OCI-LY3 (cell line): ENCODE measurements around the gene OR1S2.

Experiments used
- CTCF ChIP-seq: fragments of 200-600, 300-600 bp; sonication (generic); IDR thresholded peaks from 2 replicates; pipeline ENCODE4 v1.5.1; 2014; ENCODE audit warnings: antibody characterized with exemption, low read length, low read depth
- EZH2phosphoT487 ChIP-seq: fragments of 200-600 bp; shearing (Covaris generic); IDR thresholded peaks from 2 replicates; pipeline ENCODE4 v1.6.1; 2018; ENCODE audit warnings: antibody characterized with exemption, mixed run types, low read depth

GRCh38 chr11:58199271-58199670 lies 4.7 kb downstream of the OR1S2 start:
- no peak for TF ChIP-seq CTCF
- no peak for TF ChIP-seq EZH2phosphoT487
